Measurements from ENCODE around the gene RFESD.

- TF ChIP-seq CTCF (IDR thresholded peaks at IDR 0.05) (no peak), POLR2A (IDR thresholded peaks at IDR 0.05) (no peak)
These were observed 43.1 kb downstream of the RFESD start for GRCh38 chr5:95689680-95690079.
